ENCODE results near the gene ANO4.

- TF ChIP-seq CTCF (IDR thresholded peaks at IDR 0.05; ENCODE audit: low read depth, low read length) (no peak), POLR2A (IDR thresholded peaks at IDR 0.05; ENCODE audit: extremely low read depth, insufficient read length) (no peak), MYC (IDR thresholded peaks at IDR 0.05; ENCODE audit: low read depth, low read length) (no peak)
Observed at GRCh38 chr12:100900808-100901207, 106.2 kb downstream of the ANO4 start.

Data from NB4 (cell line).